Stimulated activated CD8-positive, alpha-beta memory T cell treated with anti-CD3 and anti-CD28 coated beads, Interleukin-15, amount 100 ng/mL, for 48 hours (primary cell): ENCODE data around the gene FHL3.

ENCODE experiments used
- DNase-seq, 2 donors: peaks; one replicate each; pipeline ENCODE4 v3.0.0-alpha.2; 2020; ENCODE audit warnings: low read depth in 2 of 2

Gene FHL3, protein sequence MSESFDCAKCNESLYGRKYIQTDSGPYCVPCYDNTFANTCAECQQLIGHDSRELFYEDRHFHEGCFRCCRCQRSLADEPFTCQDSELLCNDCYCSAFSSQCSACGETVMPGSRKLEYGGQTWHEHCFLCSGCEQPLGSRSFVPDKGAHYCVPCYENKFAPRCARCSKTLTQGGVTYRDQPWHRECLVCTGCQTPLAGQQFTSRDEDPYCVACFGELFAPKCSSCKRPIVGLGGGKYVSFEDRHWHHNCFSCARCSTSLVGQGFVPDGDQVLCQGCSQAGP

GRCh38 chr1:38005195-38006007, at the start of gene FHL3:
Gene FHL3, minus strand, starts transcription at chr1:38005514. Its CDS starts 6,102 bp downstream, at chr1:37999412.
- peak in 1 of 2 donors; percentile 52 for DNase-seq

- DNase-seq, result no peak
Measured at GRCh38 chr1:38053416-38054091, 48.2 kb upstream of the FHL3 start.

DNA sequence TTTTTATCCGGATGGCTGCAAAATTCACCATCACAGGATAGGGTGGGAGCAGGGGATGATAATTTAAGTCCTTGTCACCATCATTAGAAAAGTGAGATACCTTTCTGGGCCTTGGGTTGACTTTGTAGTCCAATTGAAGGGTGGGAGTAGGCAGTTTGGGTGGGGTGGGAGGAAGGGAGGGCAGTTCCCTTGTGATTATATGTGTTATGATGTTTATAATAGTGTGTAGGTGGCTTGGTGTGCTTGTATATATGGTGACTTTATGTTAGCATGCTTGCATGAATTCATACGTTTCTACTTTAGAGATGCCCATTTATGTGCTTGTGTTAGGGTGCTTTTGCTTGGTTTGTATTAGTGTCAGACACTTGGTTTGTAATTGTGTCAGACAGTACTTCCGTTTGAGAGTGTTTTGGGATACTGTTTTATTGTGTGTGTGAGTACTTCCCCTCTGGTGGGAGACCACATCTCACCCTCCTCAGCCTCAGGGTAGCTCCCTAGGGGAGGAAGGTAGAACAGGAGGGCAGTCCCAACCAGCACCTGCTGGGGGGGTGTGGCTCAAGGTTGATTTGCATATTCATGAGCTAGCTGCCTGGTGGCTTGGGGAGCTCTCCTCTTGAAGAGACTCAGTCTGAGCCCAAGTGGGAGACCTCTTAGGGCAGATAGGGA, 47.6 kb upstream of the FHL3 start:
- no peak for DNase-seq

GRCh38 chr1:38051079-38051543, 45.8 kb upstream of the FHL3 start:
- DNase-seq, result no peak

DNA sequence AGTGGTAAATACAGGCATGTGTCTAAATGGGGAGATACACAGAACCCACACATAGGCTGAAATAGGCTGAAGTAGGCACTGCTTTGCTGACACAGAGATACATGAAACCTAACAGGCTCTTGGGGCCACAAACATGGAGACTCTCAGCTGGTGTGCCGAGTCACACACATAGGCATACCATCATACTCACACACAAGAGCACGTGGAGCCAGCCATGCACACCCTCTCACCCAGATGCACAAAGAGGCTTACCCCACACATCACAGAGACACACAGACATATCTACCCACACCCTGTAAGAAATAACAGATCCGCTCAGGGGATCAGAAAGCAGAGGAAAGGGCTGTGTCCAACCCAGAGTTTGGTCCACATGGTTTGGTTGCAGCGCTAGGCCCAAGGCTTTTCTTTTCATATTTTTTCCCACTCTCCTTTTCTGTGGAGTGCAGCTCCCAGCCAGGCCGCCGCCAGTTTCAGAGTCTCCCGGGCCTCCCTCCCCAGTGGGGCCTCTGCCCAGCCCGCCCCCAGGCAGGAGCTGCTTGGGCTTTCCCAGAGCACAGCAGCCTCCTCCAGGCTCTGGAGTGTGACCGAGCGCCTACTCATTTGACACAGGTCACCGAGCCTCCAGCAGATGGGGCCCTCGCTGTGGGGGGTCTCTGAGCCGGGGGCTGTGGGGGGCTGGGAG, 45.2 kb upstream of the FHL3 start:
- no peak for DNase-seq

DNA sequence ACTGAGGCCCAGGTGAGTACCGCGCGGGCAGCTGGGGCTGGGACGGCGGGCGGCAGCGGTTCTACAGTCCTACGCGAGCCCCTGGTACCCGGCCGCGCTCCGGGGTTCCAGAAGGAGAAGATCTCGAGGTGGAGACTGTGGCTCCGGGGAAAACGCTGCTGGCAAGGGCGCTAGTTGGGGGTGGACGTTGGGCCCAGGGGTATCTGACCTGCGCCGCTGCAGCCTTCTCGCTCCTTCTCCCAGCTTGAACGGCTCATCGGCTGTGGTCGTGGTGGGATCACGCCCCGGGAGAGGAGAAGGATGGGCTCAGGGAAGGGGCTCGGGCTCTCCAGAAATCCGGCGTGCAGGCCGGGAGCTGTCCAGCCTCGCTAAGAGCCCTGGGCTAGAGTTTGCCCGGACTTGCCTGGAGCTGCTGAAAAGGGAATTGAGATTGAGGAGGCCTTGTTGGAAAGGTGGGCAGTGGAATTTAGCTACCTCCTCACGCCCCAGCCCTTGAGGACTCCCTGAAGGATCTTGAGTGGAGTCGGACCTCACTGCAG, 42.4 kb upstream of the FHL3 start:
- no peak for DNase-seq

- DNase-seq, result peak; percentile 68 to 74
Measured at GRCh38 chr1:38046884-38047602, 41.7 kb upstream of the FHL3 start.

GRCh38 chr1:38046333-38046883, 41.1 kb upstream of the FHL3 start, which contains the start of gene POU3F1:
Gene POU3F1, minus strand, starts transcription at chr1:38046793. Its CDS starts 50 bp downstream, at chr1:38046743.
- DNase-seq, result no peak

DNA sequence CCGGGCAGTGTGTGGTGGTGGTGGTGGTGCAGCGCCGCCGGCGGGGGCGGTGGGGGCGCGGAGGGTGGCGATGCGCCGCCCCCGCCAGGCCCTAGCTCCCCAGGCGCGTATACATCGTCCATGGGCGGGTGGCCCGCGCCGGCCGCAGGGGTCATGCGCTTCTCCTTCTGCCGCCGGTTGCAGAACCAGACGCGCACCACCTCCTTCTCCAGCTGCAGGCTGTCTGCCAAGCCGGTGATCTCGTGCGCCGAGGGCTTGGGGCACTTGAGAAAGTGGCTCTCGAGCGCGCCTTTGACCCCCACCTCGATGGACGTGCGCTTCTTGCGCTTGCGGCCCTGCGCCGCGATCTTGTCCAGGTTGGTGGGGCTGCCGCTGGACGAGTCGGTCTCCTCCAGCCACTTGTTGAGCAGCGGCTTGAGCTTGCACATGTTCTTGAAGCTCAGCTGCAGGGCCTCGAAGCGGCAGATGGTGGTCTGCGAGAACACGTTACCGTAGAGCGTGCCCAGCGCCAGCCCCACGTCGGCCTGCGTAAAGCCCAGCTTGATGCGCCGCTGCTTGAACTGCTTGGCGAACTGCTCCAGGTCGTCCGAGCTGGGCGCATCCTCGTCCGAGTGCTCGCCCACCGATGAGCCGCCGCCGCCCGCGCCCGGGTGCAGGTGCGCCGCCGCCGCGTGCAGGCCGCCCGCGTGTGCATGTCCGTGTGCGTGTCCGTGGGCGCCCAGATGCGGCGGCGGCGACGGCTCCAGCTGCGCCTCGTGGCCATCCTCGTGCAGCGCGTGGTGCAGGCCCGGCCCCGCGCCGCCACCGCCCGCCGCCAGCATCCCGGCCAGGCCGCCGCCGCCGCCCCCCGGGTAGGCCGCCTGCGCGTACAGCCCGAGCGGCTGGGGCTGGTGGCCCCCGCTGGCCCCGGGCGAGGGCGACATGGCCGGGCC, 40.4 kb upstream of the FHL3 start:
- no peak for DNase-seq

DNA sequence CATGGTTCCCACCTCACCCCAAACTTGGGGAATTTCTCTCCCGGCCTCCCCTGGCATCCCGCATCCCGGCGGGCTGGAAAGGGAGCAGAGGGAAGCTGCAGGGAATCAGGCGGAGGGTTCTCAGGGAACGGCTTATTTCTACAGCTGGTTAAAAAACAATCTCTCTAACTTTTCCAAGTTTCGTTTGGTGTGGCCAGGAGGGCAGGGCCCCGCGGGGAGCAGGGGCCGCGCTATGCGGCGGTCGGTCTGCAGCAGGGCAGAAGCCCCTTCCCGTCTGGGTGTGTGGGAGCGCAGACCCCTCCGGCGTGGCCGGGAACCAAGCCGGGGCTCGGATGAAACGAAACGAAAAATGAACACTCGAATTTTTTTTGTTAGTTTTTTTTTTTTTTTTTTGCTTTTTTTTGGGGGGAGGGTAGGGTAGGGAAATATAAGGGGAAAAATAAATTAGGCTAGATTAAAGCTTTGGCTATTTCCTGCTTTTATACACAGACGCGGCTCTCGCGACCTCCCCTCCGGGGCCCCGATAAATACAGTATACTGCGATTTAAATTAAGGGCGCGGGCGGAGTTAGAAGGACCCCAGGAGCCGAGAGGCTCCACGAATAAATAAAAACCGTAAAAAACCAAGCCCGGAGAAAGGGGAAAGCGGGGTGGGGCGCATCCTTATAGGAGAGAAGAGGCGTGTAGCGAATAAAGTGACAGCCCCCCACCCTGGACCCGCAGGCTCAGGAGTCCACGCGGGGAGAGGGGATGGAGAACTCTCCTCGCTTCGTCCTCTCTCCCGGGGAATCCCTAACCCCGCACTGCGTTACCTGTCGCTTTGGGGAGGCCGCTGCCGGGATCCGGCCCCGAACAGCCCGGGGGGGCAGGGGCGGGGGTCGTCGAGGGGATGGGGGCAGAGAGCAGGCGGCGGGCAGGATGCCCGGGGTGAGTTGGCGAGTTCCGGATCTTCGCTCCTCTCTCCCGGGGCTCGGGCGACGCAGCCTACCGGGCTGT, 39.2 kb upstream of the FHL3 start:
- no peak for DNase-seq

DNA sequence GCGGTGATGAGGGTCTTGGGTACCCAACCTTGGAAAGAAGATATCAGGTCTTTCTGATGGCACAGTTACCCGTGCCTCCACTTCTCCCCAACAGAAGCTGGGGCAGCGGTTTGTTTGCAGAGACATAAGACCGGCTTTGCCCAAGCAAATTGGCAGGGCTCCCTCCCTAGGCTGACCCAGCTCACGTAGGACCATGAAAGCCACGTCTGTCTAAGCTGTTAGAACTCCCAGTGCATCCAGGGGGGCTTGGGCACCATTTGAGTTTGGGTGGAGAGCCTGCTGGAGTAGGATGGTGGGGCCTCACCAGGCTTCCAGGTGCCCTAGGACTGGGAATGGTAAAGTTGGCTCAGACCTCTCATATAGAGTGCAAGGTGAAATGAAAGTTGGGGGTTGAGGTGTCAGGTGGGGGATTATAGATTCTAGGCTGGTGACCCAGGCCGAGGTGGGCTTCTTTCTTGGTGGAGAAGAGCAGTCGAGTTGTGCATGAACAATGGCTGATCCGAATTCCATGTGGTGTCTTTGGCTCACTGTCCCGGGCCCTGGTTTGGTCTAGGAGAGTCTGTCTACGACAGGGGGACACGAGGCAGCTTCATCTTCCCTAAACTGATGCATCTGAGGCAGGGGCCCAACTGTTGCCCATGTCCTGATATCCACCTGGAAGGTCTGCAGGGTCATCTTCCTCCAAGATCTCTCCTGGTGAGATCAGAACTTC, 37.9 kb upstream of the FHL3 start:
- no peak for DNase-seq

DNA sequence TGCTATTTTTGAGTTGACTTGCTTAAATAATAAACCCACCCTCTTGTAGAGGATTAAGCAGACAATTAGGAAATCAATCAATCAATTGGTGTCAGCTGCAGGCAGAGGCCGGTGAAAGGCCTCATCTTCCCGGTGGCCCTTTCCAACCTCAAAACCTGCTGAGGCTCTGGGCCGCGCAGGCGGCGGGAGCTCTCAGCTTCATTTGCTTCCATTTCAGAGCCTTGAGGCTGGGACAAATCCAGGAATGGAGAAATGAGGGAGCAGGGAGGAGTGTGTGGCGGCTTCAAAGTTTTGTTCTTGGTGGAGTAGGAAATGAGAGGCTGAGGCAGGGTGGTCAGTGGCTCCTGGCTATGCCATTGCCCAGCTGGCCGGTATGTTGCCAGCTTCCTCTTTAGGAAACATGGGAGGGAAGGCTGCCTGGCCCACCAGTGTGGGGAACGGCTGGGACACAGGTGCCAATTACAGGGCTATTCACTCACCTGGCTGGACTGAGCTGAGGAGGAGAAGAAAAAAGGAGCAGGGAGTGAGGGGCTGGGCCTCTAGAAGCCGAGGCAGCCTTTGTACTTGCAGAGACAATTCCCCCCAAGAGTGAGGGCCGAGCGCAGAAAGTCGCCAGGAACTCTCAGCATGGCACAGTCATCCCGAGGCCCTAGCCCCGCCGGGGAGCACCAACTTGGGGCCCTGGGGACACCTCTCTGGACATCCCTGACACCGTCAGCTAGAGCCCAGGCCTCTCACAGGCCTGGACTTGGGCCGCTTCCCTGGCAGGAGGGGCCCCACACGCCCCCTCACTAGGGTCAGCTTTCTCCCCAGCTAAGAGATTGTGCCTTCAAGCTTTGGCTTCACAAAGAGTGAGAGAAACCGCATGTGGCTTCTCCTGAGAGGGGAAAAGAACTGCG, 36.9 kb upstream of the FHL3 start:
- DNase-seq, result no peak

DNA sequence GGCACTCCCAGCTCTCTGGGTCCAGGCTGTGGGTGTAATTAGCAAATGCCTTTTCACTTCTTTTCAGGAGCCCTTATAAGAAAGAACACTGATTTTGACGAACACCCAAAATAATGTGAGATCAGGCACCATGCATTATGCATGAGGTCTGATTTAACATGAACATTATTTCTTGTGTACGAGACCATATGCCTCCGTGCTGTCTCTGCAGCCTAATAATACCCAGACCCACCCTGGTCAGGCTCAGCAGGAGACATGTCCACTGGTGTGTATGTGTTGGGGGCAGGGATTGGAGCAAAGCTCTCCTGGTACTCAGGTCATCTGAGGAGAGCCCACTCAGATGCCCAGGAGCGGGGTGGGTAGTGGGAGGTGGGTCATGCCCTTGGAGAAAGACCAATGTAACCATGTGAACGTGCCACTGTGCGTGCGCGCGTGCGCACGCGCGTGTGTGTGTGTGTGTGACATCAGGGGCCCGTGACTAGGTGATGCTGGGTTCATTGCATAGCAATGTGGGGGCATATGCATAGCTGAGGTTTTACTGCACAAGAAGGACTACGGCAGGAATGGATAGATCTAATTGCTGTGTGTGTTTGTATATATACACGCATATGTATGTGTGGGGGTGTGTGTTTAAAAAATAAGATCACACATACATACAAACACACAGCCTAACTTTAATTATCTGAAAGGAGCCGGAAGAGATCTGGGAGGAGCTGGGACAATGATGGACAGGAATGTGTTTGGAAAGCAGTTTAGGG, 34.2 kb upstream of the FHL3 start:
- DNase-seq, result no peak

- DNase-seq, result no peak
Measured at GRCh38 chr1:38038861-38039260, 33.5 kb upstream of the FHL3 start.
